ENCODE data around the gene FGF1.
A peak's percentile ranks its signal among the peaks of the same experiment; 100 is the strongest.

The FGF1 gene

GRCh38 chr5:142576303-142576702 lies 109.6 kb downstream of the FGF1 start:
- DNase-seq (ENCODE audit: low spot score) = no peak

GRCh38 chr5:142572006-142572405 lies 113.9 kb downstream of the FGF1 start:
- no peak for DNase-seq (ENCODE audit: low spot score)

GRCh38 chr5:142571371-142571770 lies 114.5 kb downstream of the FGF1 start:
- DNase-seq (ENCODE audit: low spot score) = no peak

DNA sequence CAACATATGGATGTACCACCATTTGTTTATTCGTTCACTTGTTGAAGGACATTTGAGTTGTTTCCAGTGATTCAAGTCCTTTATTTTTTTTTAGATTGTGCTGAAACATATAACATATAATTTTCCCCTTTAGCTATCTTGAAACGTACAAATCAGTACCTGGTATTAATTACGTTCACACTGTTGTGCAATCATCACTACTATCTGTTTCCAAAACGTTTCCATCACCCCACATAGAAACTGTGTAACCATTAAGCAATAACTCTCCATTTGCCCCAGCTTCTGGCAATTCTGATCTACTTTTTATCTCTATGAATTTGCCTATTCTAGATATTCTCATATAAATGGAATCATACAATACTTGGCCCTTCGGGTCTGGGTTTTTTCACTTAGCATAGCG lies 116.0 kb downstream of the FGF1 start:
- no peak for DNase-seq (ENCODE audit: low spot score)

- DNase-seq (ENCODE audit: low spot score) = no peak
Measured at GRCh38 chr5:142568996-142569335, 116.9 kb downstream of the FGF1 start.

GRCh38 chr5:142568283-142568995 lies 117.5 kb downstream of the FGF1 start:
- no peak for DNase-seq (ENCODE audit: low spot score)

GRCh38 chr5:142561486-142562097 lies 124.3 kb downstream of the FGF1 start:
- DNase-seq (ENCODE audit: low spot score) = no peak

GRCh38 chr5:142561029-142561428 lies 124.9 kb downstream of the FGF1 start:
- DNase-seq (ENCODE audit: low spot score) = no peak

DNA sequence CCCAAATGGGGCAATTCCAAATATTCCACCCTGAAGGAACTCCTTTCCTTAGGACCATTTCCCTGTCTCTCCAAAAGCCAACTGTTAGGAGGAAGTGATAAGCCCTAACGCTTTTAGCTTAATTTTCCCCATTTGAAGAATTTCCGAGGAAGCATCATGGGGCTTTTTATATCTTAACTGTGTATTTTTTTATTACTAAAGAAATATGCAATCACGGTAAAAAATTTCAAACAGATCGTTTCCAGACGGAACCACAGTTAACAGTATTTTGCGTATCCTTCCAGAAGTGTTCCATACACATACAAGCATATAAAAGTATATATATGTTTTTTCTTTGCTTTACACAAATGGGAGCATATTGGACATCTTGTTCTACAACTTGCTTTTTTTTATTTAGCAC lies 133.8 kb downstream of the FGF1 start:
- DNase-seq (ENCODE audit: low spot score) = no peak

DNA sequence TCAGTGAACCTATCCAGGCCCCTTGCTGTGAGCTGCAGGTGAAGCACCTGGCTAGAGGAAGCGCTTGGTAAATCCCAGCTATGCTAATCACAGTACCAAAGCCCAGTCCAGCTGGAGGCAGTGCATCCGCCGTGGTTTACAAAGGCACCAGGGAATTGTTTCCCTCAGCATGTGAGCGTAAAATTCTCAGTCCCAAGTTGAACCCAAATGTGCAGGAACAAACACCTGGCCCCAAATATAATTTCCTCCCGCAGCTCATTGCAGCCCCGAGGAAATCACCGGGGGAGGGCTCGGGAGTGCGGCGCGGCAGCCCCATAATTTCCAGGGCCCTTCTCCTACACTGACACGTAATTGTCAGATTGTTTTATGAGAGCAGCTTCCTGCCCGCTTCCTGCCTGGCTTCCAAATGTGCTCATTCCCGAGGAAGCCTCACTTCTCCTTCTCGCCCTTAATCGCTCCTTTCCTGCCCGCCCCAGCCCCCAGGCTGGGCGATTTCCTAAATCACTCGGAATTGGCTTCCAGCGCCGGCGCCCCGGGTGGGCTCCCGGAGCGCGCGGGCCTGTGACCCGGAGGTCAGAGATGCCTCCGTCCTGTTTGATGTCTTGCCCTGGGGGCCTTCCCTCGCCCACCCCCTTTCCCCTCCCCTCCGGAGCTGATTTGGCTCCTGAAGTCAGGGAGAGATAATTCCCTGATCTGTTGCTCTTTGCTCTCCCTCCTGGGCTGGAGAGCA lies 134.4 kb downstream of the FGF1 start:
- DNase-seq (ENCODE audit: low spot score) = no peak

GRCh38 chr5:142550471-142550870 lies 135.4 kb downstream of the FGF1 start:
- DNase-seq (ENCODE audit: low spot score) = no peak

DNA sequence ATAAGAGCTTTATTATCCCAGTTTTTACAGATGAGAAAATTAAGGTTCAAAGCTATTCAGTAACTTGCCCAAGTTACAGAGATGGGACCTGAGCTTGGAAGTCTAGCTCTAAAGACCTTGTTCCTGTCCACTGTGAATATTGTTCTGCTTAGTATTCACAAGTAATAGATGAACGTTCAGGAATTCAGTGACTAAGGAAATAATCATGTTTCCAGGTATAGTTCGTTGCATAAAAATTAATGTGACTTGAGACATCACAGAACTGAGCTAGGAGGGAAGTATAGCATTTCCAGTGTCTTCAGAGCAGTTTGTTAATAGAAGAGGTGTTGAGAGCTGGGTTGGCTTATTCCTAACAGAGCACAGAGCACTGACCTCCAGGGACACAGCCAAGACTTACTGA lies 136.1 kb downstream of the FGF1 start:
- no peak for DNase-seq (ENCODE audit: low spot score)

DNA sequence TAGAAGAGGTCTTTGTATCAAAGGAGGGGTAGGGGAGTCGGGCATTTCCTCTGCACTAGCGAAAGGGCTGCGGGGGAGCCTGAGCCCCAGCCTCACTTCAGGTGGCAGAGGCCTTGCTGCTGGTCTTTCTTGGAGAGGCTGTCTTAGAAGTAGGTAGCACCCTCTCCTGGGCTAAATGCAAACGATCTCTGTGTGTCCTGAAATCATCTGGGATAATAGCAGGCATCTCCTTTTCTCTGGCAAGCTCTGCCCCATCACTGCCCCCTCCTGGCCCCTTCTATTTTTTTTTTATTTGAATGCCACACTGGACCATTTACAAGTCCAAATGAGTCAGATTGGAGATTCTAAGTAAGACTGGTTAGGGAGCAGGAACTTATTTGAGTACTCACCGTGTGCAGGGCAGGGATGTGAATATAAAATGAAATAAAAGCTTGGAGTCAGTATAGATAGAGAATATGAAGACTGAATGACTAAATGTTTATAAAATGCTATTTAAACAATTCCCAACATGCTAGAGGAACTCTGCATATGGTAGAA lies 137.1 kb downstream of the FGF1 start:
- DNase-seq (ENCODE audit: low spot score) = peak; percentile 37

- DNase-seq (ENCODE audit: low spot score) = no peak
Measured at GRCh38 chr5:142547445-142548380, 138.2 kb downstream of the FGF1 start.

- no peak for DNase-seq (ENCODE audit: low spot score)
Measured at GRCh38 chr5:142545650-142546322, 140.1 kb downstream of the FGF1 start.

DNA sequence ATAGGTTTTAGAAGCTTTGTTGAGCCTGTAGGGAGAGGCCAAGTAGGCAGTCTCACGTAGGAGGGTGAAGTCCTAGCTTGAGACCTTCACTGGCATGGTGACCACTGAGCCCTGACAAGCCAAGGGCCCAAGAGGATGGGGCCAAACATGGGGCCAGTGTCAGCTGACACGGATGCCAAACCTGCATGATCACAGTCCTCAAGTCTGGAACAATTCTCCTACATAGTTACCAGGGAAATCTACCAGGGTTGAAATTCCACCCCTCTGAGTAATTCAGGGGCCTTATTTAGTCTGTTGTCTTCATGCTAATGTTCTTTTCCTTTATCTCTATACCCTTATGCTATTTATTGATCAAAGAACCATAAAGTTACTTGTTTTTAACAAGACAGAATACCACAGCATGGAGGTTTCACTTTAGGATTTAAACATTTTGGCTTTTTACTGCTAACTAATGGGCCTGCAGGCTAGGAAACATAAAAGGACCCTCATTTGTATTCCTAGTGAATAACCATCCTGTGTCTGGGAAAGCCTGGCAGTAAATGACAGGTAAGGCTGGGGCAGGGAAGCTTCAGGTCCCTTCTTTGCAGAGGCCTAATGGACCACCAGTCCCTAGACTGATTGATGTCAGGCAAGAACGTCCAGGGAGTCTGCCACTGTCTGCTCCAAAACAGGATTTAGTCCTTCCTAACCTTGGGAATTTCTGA lies 140.8 kb downstream of the FGF1 start:
- no peak for DNase-seq (ENCODE audit: low spot score)

- DNase-seq (ENCODE audit: low spot score) = no peak
Measured at GRCh38 chr5:142544071-142544753, 141.7 kb downstream of the FGF1 start.

- no peak for DNase-seq (ENCODE audit: low spot score)
Measured at GRCh38 chr5:142542906-142543305, 143.0 kb downstream of the FGF1 start.

Measured in activated CD4-positive, alpha-beta T cell treated with anti-CD3 and anti-CD28 coated beads, Interleukin-2, Interleukin-4, amounts not matched to agents 100 ng/mL and 50 ng/mL, durations not matched to agents 16 hours and 8 hours (primary cell).